DND-41 (cell line): ENCODE measurements around the gene PCSK1N.

Experiments
- ATAC-seq: fragments of 200-7000 bp; cut with Tn5 transposase; 3 replicates; pipeline ENCODE4 v1.9.1; 2021; ENCODE audit warnings: low read depth; ENCODE audit not compliant: insufficient read depth
- DNase-seq: peaks from one replicate; pipeline ENCODE4 v3.0.0-alpha.2; 2020
- H2AFZ ChIP-seq: 2 replicates; pipeline ENCODE4 v1.6.0; 2012; ENCODE audit warnings: low read depth, low read length
- H3K27ac ChIP-seq: 2 replicates; pipeline ENCODE4 v1.5.1; 2012; ENCODE audit warnings: low read length, inconsistent platforms
- H3K27me3 ChIP-seq: fragments of 200-600 bp; sonication (generic); 2 replicates; pipeline ENCODE4 v1.6.0; 2012; ENCODE audit warnings: low read length, mild to moderate bottlenecking, inconsistent platforms; ENCODE audit not compliant: insufficient read depth, poor library complexity
- H3K36me3 ChIP-seq: 2 replicates; pipeline ENCODE4 v1.5.1; 2012; ENCODE audit warnings: low read length, inconsistent platforms; ENCODE audit not compliant: insufficient read depth
- H3K4me1 ChIP-seq: 2 replicates; pipeline ENCODE4 v1.5.1; 2012; ENCODE audit warnings: mild to moderate bottlenecking, low read length; ENCODE audit not compliant: insufficient read depth
- H3K4me2 ChIP-seq: 2 replicates; pipeline ENCODE4 v1.6.0; 2012; ENCODE audit warnings: mild to moderate bottlenecking, moderate library complexity, low read length, inconsistent platforms; ENCODE audit not compliant: insufficient read depth
- H3K4me3 ChIP-seq, 2 experiments: fragments of 200-600 bp in 1 of 2; shearing (Covaris generic) in 1 of 2; 2 replicates each; pipeline ENCODE4 v1.5.1; 2012 to 2016; ENCODE audit warnings: inconsistent platforms in 2 of 2, low read length in 2 of 2, mild to moderate bottlenecking in 2 of 2, low read depth in 1 of 2, moderate library complexity in 1 of 2
- H3K79me2 ChIP-seq: 2 replicates; pipeline ENCODE4 v1.6.0; 2012; ENCODE audit warnings: low read length, inconsistent platforms; ENCODE audit not compliant: insufficient read depth
- H3K9ac ChIP-seq: 2 replicates; pipeline ENCODE4 v1.6.0; 2012; ENCODE audit warnings: low read depth, mild to moderate bottlenecking, inconsistent platforms, low read length, moderate library complexity
- H3K9me3 ChIP-seq: 2 replicates; pipeline ENCODE4 v1.5.1; 2012; ENCODE audit warnings: low read length, moderate library complexity, mild to moderate bottlenecking, inconsistent platforms; ENCODE audit not compliant: insufficient read depth, severe bottlenecking
- H4K20me1 ChIP-seq: 2 replicates; pipeline ENCODE4 v1.6.0; 2012; ENCODE audit warnings: low read length; ENCODE audit not compliant: insufficient read depth
- EZH2 ChIP-seq: IDR thresholded peaks from 3 replicates; pipeline ENCODE4 v1.6.1; 2012; ENCODE audit warnings: borderline replicate concordance, low read depth, mild to moderate bottlenecking, moderate library complexity, low read length, inconsistent platforms; ENCODE audit not compliant: severe bottlenecking
- TF ChIP-seq, protein P1 (sequence below): IDR thresholded peaks from 2 replicates; pipeline ENCODE4 v1.5.1; 2012; ENCODE audit warnings: borderline replicate concordance, low read length, moderate library complexity, mild to moderate bottlenecking; ENCODE audit not compliant: poor library complexity, severe bottlenecking; ENCODE audit errors: extremely low read depth

Gene PCSK1N

DNA sequence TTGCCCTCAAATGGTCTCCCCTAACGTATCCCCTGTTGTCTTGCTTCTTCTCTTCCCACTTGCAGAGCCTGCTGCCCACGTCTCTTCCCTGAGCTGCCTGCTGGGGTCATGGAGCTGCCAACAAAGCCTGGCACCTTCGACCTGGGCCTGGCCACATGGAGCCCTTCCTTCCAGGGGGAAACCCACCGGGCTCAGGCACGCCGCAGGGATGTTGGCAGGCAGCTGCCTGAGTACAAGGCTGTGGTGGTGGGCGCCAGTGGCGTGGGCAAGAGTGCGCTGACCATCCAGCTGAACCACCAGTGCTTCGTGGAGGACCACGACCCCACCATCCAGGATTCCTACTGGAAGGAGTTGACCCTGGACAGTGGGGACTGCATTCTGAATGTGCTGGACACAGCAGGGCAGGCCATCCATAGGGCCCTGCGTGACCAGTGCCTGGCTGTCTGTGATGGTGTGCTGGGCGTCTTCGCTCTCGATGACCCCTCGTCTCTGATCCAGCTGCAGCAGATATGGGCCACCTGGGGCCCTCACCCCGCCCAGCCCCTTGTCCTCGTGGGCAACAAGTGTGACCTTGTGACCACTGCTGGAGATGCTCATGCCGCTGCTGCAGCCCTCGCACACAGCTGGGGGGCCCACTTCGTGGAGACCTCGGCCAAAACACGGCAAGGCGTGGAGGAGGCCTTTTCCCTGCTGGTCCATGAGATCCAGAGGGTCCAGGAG is 6.2 kb downstream of the PCSK1N start:
- no peak overlapping the region for H3K4me3 ChIP-seq
- H3K4me1 ChIP-seq = no peaks in the 10 kb centered on the region
- no peaks in the 10 kb centered on the region for H3K27me3 ChIP-seq
- no peak overlapping the region for H3K4me2 ChIP-seq
- no peak overlapping the region for H3K9ac ChIP-seq
- DNase-seq = no peak
- TF ChIP-seq EZH2 = no peak
- TF ChIP-seq, protein P1, sequence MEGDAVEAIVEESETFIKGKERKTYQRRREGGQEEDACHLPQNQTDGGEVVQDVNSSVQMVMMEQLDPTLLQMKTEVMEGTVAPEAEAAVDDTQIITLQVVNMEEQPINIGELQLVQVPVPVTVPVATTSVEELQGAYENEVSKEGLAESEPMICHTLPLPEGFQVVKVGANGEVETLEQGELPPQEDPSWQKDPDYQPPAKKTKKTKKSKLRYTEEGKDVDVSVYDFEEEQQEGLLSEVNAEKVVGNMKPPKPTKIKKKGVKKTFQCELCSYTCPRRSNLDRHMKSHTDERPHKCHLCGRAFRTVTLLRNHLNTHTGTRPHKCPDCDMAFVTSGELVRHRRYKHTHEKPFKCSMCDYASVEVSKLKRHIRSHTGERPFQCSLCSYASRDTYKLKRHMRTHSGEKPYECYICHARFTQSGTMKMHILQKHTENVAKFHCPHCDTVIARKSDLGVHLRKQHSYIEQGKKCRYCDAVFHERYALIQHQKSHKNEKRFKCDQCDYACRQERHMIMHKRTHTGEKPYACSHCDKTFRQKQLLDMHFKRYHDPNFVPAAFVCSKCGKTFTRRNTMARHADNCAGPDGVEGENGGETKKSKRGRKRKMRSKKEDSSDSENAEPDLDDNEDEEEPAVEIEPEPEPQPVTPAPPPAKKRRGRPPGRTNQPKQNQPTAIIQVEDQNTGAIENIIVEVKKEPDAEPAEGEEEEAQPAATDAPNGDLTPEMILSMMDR = no peak
- no peak overlapping the region for H2AFZ ChIP-seq
- H3K27ac ChIP-seq = no peak overlapping the region
- H4K20me1 ChIP-seq = no peaks in the 10 kb centered on the region
- no peaks in the 10 kb centered on the region for H3K9me3 ChIP-seq
- H3K79me2 ChIP-seq = no peaks in the 10 kb centered on the region
- peaks cover 7% of the 10 kb centered on the region; the same call in 1 of the 2 replicates for H3K36me3 ChIP-seq
- ATAC-seq = no peak

DNA sequence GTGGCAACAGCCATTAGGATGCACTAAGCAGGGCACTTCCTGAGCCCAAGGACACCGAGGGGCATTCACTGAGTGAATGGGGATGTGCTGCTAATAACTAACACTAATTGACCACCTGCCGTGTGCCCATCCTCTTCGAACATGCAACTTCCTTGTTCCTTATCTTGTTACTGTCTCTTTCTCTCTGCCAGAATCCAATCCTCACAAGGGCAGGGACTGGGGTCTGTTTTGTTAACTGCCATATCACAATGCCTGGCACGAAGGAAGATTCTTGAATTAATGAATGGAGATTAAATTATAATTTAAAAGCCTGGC is 7.8 kb downstream of the PCSK1N start:
- no peaks in the 10 kb centered on the region for H3K9me3 ChIP-seq
- H3K4me3 ChIP-seq = no peak overlapping the region
- H4K20me1 ChIP-seq = no peaks in the 10 kb centered on the region
- H3K27ac ChIP-seq = no peak overlapping the region
- no peaks in the 10 kb centered on the region for H3K4me1 ChIP-seq
- TF ChIP-seq EZH2 = no peak
- TF ChIP-seq, protein P1 = no peak
- no peak overlapping the region for H3K9ac ChIP-seq
- no peaks in the 10 kb centered on the region for H3K27me3 ChIP-seq
- ATAC-seq = no peak
- H3K4me2 ChIP-seq = no peak overlapping the region
- no peaks in the 10 kb centered on the region for H3K79me2 ChIP-seq
- peaks cover 22% of the 10 kb centered on the region for H3K36me3 ChIP-seq
- DNase-seq = no peak
- H2AFZ ChIP-seq = no peak overlapping the region

DNA sequence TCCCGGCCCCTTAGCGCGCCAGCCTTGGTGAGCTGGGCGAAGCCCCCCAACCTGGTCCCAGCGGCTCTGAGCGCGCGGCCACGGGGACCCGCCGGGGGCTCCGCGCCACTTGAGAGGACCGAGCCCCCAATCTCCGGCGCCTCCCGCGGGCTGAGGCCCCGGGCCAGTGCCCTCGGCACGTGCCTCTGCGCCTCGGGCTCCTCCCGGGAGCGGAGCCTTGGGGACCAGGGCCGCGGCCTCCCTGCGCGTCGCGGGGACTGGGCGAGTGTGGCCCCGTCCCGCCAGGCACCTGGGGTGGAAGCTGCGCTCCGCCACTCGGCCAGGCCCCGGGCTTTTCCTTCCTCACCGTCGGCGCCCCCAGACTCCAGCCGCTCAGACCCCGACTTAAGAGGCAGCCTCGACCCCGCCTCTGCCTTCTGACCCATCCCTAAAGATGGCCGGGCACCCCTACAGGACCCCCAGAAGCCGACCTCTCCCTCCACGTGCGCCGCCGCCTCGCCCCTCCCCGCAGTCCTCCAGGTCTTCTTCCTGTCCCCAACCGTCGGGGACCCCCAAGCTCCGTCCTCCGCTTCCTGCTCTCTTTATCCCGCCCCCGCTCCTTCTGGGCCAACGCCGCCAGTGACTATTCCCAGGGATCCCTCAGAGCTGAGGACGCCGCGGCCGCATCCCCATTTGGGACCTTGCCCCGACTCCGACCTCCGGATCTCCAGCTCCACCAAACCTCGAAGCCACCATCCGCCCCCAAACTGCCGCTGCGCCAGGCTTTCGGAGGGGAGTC is 8.3 kb downstream of the PCSK1N start:
- Histone ChIP-seq H3K79me2 (no peaks in the 10 kb centered on the region), H3K4me2 (no peak overlapping the region), H3K9me3 (no peaks in the 10 kb centered on the region), H3K9ac (no peak overlapping the region), H2AFZ (no peak overlapping the region), H3K36me3 (peaks cover 24% of the 10 kb centered on the region), H3K4me1 (no peaks in the 10 kb centered on the region), H3K27ac (no peak overlapping the region), H4K20me1 (no peaks in the 10 kb centered on the region), H3K27me3 (no peaks in the 10 kb centered on the region), H3K4me3 (no peak overlapping the region)
- DNase-seq = no peak
- TF ChIP-seq, protein P1 = no peak
- TF ChIP-seq EZH2 = no peak
- no peak for ATAC-seq
